ENCODE results near the gene C13orf46. TPM values are rescaled to one million over a fixed set of nuclear protein-coding genes. Genes with fewer than 3 reads are reported as not detected.

The C13orf46 gene
- polyA plus RNA-seq, 3 donors from 2014 or later: 0.07 to 1.1 TPM; not detected in 1

DNA sequence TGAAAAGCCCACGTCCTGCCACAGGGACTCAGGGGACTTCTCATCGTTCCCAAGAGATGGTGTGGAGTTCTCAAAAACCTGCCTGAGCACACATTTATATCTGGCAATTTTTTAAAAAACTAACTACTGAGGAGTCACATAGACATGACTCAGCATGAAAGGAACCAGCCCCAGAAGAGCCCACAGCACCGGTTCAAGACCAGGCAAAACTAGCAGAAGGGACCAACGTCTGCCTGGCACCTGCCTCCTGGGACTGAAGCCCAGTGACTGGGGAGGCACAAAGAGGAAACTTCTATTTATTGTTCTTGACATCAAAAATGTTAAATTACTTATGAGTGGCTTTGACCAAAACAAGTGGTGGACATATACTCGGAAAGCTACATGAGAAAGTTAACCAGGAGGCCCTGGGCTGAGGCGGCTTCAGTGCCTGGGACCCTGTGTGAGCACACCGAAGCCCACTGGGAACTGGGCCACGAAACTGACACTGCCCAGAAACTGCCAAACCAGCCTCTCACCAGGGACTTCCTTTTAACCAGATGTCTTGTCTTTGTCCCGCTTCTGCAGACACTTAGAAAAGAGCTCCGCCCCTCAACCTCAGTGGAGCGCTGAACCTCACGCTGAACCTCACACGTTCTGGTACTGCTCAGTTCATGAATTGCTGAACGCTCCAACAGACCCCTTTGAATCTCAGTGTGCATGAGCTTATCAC, 25.7 kb downstream of the C13orf46 start:
- Mint-ChIP-seq H3K27ac (peak overlapping the region; percentile 32 to 73 (median 56)), H3K4me3 (peak overlapping the region in 1 of 5 donors; percentile 65)
- no peak for DNase-seq

DNA sequence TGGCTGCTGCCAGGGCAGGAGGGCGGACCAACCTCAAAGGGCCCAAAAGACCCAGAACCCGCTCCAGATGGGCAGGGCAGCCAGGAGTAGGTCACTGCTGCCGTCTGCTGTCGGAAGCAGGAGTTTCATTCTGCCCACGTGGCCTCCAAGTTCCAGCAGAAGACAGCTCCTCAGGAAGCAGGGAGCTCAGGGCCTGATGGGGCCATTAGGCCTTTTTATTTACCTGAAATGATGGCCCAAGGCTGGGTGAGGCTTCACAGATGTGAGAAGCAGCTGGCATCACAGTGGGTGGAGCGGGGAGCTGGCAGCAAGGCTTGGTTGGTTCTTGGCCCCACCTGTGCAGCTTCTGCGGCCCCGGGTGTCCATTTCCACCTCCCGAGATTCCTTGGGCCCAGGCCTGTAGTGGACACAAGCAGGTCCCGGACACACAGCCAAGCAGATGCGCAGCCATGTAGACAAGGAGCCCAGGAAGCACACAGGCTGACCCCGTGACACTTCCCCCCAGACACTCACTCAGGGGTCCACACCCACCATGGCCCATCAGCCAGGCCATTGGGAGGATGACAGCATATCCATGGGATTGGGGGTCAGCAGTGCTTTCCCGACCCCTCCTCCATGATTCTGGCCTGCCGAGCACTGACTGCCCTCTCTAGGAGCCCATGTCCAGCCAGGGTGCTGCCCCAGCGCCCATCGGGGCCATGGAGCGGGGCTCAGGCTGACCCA, 26.4 kb downstream of the C13orf46 start:
- DNase-seq: no peak
- Mint-ChIP-seq H3K4me1 (peaks cover 19 to 24% of the 10 kb centered on the region in 2 donors), H3K9me3 (peaks cover 0 to 5% (median 0%) of the 10 kb centered on the region in 6 donors), H3K4me3 (no peak overlapping the region), H3K36me3 (no peaks in the 10 kb centered on the region), H3K27ac (peak overlapping the region in 4 of 6 donors; percentile 17 to 73 (median 52)), H3K27me3 (ENCODE audit: low read depth in 3 of 3) (peaks cover 12 to 28% (median 20%) of the 10 kb centered on the region in 3 donors)

More for the DNA sequence above, 25.7 kb downstream of the C13orf46 start:
- peaks cover 19 to 24% of the 10 kb centered on the region in 2 donors for H3K4me1 Mint-ChIP-seq
- H3K9me3 Mint-ChIP-seq: peaks cover 0 to 5% (median 0%) of the 10 kb centered on the region in 6 donors
- H3K36me3 Mint-ChIP-seq: no peaks in the 10 kb centered on the region
- peaks cover 13 to 29% (median 24%) of the 10 kb centered on the region in 3 donors for H3K27me3 Mint-ChIP-seq (ENCODE audit: low read depth in 3 of 3)

DNA sequence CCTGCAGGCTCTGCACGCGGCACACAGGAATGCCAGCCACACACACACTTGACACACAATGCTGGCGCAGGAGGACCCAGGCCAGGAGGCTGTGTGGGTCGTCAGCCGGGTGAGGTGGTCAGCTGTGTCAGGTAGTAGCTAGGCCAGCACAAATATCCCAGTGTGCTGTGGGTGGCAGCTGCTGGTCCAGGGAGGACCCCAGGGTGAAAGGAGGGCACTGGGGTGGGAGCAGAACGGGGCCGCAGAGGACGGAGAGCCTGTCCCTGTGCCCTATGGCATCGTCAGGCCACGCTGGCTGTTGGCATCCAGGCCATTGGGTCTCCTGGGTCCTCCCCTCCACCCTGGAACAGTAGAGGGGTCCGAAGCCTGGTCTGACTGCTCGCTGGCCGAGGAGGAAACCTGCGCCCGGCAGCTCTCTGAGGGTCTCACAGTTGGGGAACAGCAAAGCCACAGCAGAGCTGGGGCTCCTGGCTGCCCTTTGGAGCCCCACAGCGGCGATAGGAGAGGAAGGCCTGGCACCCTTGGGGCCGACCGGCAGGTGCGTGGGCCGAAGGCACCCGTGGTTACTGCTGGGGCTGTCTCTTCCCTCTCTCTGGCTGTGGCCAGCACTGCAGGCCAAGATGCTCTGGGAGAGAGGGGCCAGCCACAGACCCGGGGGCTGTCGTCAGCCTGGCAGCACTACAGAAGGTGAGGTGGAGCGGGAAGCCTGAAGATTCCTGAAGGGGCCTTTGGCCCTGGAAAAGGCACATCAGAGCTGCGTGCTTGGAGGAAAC, 27.3 kb downstream of the C13orf46 start:
- H3K4me3 Mint-ChIP-seq: no peak overlapping the region
- peaks cover 0 to 5% (median 0%) of the 10 kb centered on the region in 6 donors for H3K9me3 Mint-ChIP-seq
- H3K27me3 Mint-ChIP-seq (ENCODE audit: low read depth in 3 of 3): peaks cover 18 to 31% (median 23%) of the 10 kb centered on the region in 3 donors

DNA sequence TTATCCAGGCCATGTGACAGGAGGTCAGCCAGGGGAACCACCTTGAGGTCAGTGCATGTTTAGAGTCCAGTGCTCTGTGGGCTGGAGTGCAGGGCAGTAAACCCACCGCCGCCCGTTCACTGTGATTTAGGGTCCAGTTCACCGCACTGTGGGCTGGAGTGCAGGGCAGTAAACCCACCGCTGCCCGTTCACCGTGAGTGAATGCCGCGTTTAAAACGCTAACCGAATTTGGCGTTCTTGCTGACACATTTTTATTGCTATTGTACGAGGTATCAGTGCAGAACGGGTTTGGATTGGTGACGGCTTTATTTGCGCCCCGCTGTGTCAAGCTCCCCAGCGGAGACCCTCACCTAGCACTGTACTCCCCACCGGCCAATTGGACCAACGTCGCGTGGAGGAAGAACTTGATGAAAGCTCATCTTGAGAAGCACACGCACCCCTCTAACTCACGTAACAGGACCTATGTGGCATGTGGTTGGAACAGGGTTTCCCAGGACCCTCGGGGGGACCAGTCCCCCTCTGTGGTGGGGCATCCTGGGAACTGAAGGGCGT, 27.9 kb downstream of the C13orf46 start:
- Mint-ChIP-seq H3K9me3 (peaks cover 0 to 5% (median 0%) of the 10 kb centered on the region in 6 donors), H3K27ac (no peak overlapping the region), H3K4me3 (no peak overlapping the region), H3K27me3 (ENCODE audit: low read depth in 3 of 3) (peaks cover 20 to 30% (median 22%) of the 10 kb centered on the region in 3 donors), H3K36me3 (no peaks in the 10 kb centered on the region), H3K4me1 (peaks cover 19 to 20% of the 10 kb centered on the region in 2 donors)
- no peak for DNase-seq

More for the DNA sequence above, 27.3 kb downstream of the C13orf46 start:
- no peaks in the 10 kb centered on the region for H3K36me3 Mint-ChIP-seq
- H3K4me1 Mint-ChIP-seq: peaks cover 19 to 21% of the 10 kb centered on the region in 2 donors
- no peak for DNase-seq
- H3K27ac Mint-ChIP-seq: no peak overlapping the region

DNA sequence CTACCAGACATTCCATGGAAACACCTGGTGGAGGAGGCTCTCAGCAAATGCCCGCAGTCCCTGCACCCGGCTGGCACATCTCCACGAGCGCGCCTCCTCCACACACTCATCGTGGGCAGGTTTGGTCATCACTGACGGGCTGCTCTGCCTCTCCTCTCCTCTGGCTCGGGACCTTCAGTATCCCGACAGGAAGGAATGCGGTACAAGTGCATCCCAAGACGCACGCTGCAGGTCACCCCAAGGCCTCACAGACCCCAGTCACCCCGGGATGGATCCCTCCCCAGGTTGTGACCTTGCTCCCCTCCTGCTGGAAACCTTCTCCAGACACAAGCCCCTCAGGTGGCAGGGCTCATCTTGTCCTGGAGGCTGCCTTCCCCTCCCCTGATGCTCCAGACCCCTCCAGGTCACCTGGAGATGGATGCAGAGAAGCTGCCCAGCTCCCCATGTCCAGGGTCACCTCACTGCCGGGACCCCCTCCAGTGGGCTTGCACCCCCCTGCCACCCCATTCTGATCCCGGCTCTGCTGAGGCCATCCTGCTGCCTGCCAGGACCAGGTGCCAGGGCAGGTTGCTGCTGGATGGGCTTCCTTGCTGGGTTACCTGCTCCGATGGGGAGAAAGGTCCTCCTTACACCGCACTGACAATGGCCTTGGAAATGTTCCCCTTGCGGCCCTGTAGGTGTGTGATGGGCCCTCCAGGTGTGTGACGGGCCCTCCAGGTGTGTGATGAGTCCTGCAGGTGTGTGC, 29.9 kb downstream of the C13orf46 start:
- Mint-ChIP-seq H3K9me3 (peaks cover 0 to 5% (median 0%) of the 10 kb centered on the region in 6 donors), H3K36me3 (no peaks in the 10 kb centered on the region), H3K27me3 (ENCODE audit: low read depth in 3 of 3) (peaks cover 20 to 24% (median 24%) of the 10 kb centered on the region in 3 donors), H3K4me3 (peak overlapping the region in 1 of 5 donors; percentile 18), H3K27ac (no peak overlapping the region), H3K4me1 (peaks cover 14 to 15% of the 10 kb centered on the region in 2 donors)
- no peak for DNase-seq

DNA sequence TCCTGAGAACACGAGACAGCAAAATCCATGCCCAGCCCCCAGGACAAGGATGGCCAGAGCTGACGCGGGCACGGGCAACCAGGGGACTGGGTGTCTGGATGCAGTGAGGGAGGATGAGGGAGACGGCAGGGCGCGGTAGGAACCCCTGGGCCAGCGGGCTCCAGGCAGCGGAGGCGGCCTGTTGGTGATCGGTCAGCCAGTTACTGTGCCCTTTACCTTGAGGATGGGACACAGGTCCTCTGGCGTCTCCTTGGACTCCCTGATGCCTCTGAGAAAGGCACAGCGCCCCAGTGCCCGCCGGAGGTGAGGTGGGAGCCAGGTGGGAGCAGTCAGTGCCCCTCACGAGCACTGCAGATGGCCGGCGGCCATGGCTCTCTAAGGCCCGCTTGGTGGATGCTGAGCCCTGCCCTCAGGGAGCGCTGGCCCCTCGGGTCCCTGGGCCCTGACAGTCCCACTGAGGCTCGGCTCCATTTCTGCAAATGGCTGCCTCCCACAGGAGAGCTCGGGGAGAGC, 31.2 kb downstream of the C13orf46 start:
- Mint-ChIP-seq H3K4me3 (no peak overlapping the region), H3K9me3 (no peaks in the 10 kb centered on the region), H3K4me1 (peaks cover 1 to 2% of the 10 kb centered on the region in 2 donors), H3K27ac (peak overlapping the region in 1 of 6 donors; percentile 6), H3K36me3 (no peaks in the 10 kb centered on the region), H3K27me3 (ENCODE audit: low read depth in 3 of 3) (peaks cover 21 to 35% (median 27%) of the 10 kb centered on the region in 3 donors)
- DNase-seq: no peak

DNA sequence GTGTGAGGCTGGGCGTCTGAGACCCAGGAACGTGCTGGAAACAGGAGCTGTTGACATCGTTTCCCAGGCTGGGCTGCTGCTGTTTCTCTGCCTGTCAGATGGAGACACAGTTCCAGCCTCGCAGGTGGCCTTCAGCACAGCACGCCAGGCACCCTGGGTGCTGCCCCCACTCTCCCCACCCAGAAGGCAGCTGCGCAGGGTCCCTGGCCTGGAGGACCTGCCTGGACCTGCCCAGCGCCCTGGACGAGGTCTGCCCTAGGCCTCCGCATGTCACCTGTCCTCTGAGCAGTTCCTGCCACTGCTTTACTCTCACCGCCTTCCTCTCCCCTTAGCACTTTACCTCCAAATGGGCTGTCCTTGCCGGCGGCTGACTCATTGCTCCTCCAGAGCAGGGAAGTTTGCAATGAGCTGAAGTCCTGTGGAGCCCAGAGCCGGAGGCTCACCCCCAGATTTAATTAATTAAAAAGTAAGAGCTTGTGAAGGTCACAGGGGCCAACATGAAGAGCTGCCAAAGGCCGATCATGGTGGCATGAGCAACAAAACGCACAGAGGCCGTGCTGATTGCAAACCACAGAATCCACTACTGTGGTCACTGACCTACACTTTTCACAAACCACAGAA, 32.2 kb downstream of the C13orf46 start:
- Mint-ChIP-seq H3K4me3 (no peak overlapping the region), H3K27me3 (ENCODE audit: low read depth in 3 of 3) (peaks cover 23 to 29% (median 27%) of the 10 kb centered on the region in 3 donors), H3K9me3 (no peaks in the 10 kb centered on the region), H3K27ac (no peak overlapping the region), H3K36me3 (no peaks in the 10 kb centered on the region), H3K4me1 (peaks cover 0 to 1% of the 10 kb centered on the region in 2 donors)
- DNase-seq: no peak

DNA sequence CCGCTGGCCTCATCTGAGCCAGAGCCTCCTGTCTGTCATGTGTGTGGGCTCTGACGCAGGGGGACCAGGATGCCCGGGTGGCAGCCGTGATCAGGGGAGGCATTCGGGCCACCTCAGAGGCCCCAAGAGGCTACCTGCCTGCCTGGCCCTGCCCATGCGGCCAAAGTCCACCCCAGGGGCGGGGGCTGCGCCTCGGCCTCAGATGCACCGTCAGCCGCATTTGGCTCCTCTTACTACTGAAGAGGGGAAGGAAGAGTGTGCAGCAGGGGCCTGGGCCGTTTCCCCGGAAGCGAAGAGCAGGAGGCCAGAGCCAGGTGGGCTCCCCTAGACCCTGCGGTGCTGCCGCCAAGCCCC, 34.0 kb downstream of the C13orf46 start:
- H3K4me3 Mint-ChIP-seq: no peak overlapping the region
- no peak overlapping the region for H3K27ac Mint-ChIP-seq
- no peaks in the 10 kb centered on the region for H3K9me3 Mint-ChIP-seq
- peaks cover 20 to 24% (median 20%) of the 10 kb centered on the region in 3 donors for H3K27me3 Mint-ChIP-seq (ENCODE audit: low read depth in 3 of 3)
- no peaks in the 10 kb centered on the region for H3K4me1 Mint-ChIP-seq
- no peaks in the 10 kb centered on the region for H3K36me3 Mint-ChIP-seq
- DNase-seq: no peak

DNA sequence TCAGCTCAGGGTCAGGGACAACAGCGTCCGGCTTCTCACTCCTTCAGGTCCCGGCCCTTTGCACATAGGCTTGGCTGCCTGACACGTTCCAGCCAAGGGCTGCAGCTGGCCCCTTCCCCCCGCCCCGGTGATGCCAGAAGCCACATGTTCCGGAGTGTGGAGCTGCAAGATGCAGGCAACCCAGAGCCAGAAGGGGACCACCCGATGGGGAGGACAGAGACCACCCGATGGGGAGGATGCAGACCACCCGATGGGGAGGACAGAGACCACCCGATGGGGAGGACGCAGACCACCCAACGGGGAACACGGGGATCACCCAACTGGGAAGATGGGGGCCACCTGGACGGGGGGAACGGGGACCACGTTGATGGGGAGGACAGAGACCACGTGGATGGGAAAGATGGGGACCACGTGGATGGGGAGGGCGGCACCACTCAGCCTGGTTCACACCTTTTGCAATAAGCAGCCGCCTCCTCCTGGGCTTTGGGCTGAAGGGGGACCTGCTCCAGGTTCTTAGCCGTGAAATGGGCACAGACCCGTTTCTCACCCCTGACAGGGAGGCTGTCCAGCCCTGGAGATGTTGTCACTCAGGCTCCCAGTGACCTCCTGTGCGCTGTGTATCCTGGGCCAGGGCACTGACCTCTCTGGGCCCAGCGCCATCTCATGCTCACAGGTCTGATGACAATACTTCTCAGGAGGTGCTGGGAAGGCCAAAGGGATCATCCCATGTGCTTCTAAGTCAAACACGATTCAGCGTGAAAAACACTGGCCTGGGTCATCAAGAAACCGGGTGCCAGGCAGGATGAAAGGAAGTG, 34.5 kb downstream of the C13orf46 start:
- no peak for DNase-seq
- Mint-ChIP-seq H3K4me1 (no peaks in the 10 kb centered on the region), H3K27me3 (ENCODE audit: low read depth in 3 of 3) (peaks cover 20 to 24% (median 20%) of the 10 kb centered on the region in 3 donors), H3K9me3 (no peaks in the 10 kb centered on the region), H3K4me3 (no peak overlapping the region), H3K27ac (peak overlapping the region in 1 of 6 donors; percentile 13), H3K36me3 (no peaks in the 10 kb centered on the region)

DNA sequence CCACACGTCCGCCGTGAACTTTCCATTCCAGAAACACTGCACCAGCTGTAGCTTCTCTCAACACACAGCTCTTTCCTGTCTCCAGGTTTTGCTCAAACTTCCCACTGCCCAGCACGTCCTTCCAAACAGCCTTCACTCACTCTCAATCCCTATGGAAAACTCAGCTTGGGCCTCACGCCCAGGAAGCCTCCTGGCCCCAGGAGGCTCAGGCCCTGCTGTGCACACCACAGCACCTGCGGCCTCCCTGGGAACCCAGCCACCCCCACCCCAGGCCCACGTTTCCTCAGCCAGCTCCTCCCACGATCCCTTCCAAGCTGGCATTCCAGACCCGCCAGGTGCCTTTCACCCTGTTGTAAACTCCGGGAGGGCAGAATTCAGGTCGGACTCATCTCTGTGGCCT, 35.2 kb downstream of the C13orf46 start:
- Mint-ChIP-seq H3K9me3 (no peaks in the 10 kb centered on the region), H3K4me1 (no peaks in the 10 kb centered on the region), H3K36me3 (no peaks in the 10 kb centered on the region), H3K4me3 (no peak overlapping the region), H3K27ac (peak overlapping the region in 3 of 6 donors; percentile 13 to 60 (median 26)), H3K27me3 (ENCODE audit: low read depth in 3 of 3) (peaks cover 19 to 28% (median 23%) of the 10 kb centered on the region in 3 donors)
- no peak for DNase-seq

DNA sequence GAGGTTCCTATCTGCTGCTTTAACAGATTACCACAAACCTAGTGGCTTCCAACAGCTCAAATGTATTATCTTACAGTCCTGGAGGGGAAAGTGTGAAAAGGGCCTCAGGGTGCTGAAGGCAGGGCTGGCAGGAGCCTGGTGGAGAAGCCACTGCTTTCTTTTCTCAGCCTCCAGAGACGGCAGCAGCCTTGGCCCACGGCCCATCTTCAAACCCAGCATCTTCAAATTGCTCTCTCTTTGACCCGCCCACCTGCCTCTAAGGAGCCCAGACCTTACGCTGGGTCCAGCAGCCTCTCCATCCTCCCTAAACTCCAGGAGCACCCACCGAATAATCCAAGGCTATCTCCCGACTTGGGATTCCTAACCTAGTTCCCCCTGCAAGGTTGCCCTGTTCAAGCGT, 35.6 kb downstream of the C13orf46 start:
- no peak for DNase-seq
- H3K4me3 Mint-ChIP-seq: no peak overlapping the region
- no peaks in the 10 kb centered on the region for H3K9me3 Mint-ChIP-seq
- no peaks in the 10 kb centered on the region for H3K36me3 Mint-ChIP-seq
- H3K27ac Mint-ChIP-seq: peak overlapping the region in 3 of 6 donors; percentile 13 to 60 (median 58)
- H3K4me1 Mint-ChIP-seq: no peaks in the 10 kb centered on the region
- peaks cover 16 to 30% (median 21%) of the 10 kb centered on the region in 3 donors for H3K27me3 Mint-ChIP-seq (ENCODE audit: low read depth in 3 of 3)

Data from immature natural killer cell (primary cell).